Fibroblast of villous mesenchyme (primary cell): ENCODE results near the gene ST3GAL5. TPM values are rescaled to one million over a fixed set of nuclear protein-coding genes. Genes with fewer than 3 reads are reported as not detected.

ENCODE experiments used
- DNase-seq: peaks from one replicate; pipeline ENCODE4 v3.0.0-alpha.2; 2010; ENCODE audit warnings: low read depth
- H3K4me3 ChIP-seq: 2 replicates; pipeline ENCODE4 v1.5.1; 2011; ENCODE audit warnings: low read depth, mild to moderate bottlenecking, low read length
- CTCF ChIP-seq: IDR thresholded peaks from 2 replicates; pipeline ENCODE4 v1.5.1; 2012; ENCODE audit warnings: low read depth, mild to moderate bottlenecking, low read length; ENCODE audit not compliant: insufficient read depth
- total RNA-seq: library from RNA; depleted of rRNA; stranded (reverse); fragments of >200 nt; gene quantifications from 2 replicates; pipeline ENCODE4 v1.2.3, GENCODE V29; 2012

ST3GAL5 gene
- total RNA-seq, 1 donor, result 27.6 TPM

- no peak for TF ChIP-seq CTCF
- DNase-seq, result no peak
These were observed 95.2 kb downstream of the ST3GAL5 start for GRCh38 chr2:85793584-85793983.

GRCh38 chr2:85792783-85793441, 95.9 kb downstream of the ST3GAL5 start:
- DNase-seq, result peak; percentile 77
- H3K4me3 ChIP-seq, result no peak overlapping the region
- no peak for TF ChIP-seq CTCF

More at GRCh38 chr2:85793584-85793983, 95.2 kb downstream of the ST3GAL5 start:
- H3K4me3 ChIP-seq, result no peak overlapping the region

- DNase-seq, result peak; percentile 38
- no peak for TF ChIP-seq CTCF
- no peak overlapping the region for H3K4me3 ChIP-seq
These were observed 96.9 kb downstream of the ST3GAL5 start for GRCh38 chr2:85791704-85792565.

- no peak overlapping the region for H3K4me3 ChIP-seq
- DNase-seq, result no peak
- TF ChIP-seq CTCF, result no peak
These were observed 98.1 kb downstream of the ST3GAL5 start for GRCh38 chr2:85790499-85791188.

GRCh38 chr2:85790032-85790431, 98.8 kb downstream of the ST3GAL5 start:
- H3K4me3 ChIP-seq, result no peak overlapping the region
- no peak for DNase-seq
- TF ChIP-seq CTCF, result no peak

- H3K4me3 ChIP-seq, result no peak overlapping the region
- TF ChIP-seq CTCF, result no peak
- DNase-seq, result no peak
These were observed 99.5 kb downstream of the ST3GAL5 start for GRCh38 chr2:85789271-85789670.
